Measurements from ENCODE around the gene FBXO4. TPM values are rescaled to one million over a fixed set of nuclear protein-coding genes. Genes with fewer than 3 reads are reported as not detected.
"Not testable (repeated sequence)": the region's sequence is repeated elsewhere in the genome, so short reads cannot be mapped to it uniquely, and the experiment has no call there.

FBXO4 gene
- total and polyA plus RNA-seq, 2 donors (not counting 1 experiment from before 2014, with no cell fraction given), result 7.6 to 17.9 TPM

DNA sequence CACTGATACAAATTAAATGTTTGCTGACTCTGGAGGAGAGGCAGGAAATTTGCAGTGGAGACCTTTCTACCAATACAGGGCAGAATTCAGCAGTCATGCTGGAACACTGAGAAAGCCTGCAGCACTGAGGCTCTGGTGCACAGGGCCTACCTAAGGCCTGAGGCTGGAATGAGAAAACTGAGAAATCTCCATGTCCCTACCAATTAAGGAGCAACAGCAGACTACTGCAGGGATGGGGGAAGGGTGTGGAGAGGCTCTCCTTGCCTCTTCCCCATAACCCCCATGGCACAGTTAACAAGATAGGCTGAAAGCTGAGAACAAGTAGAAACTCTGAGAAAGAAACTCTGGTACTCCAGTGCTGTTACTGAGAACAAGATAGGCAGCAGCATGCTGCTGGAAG lies 10.5 kb downstream of the FBXO4 start:
- Histone ChIP-seq H3K9me3 (ENCODE audit: control extremely low read depth in 1 of 3, control insufficient read depth in 2 of 3, insufficient read depth in 1 of 3, low read length in 2 of 3) (no peaks in the 10 kb centered on the region), H3K9ac (ENCODE audit: low read length) (no peak overlapping the region), H3K4me2 (replicated peaks; ENCODE audit: low read depth, low read length, poor library complexity, severe bottlenecking) (no peak overlapping the region), H3K4me3 (ENCODE audit: control extremely low read depth in 1 of 5, extremely low read depth in 1 of 5, insufficient read depth in 1 of 5, low read depth in 2 of 5, low read length in 4 of 5) (no peak overlapping the region), H3K27ac (ENCODE audit: low read length in 2 of 2) (no peak overlapping the region), H4K20me1 (ENCODE audit: control insufficient read depth, insufficient read depth, low read length, poor library complexity, severe bottlenecking) (no peaks in the 10 kb centered on the region), H2AFZ (ENCODE audit: insufficient read depth, low read depth, low read length, poor library complexity, severe bottlenecking) (no peak overlapping the region), H3K4me1 (ENCODE audit: control insufficient read depth in 2 of 2, insufficient read depth in 2 of 2, low read length in 2 of 2) (no peaks in the 10 kb centered on the region), H3K79me2 (ENCODE audit: control insufficient read depth, insufficient read depth, low read length) (no peaks in the 10 kb centered on the region), H3K36me3 (replicated peaks in 1 of 2; ENCODE audit: control extremely low read depth in 1 of 2, control insufficient read depth in 1 of 2, extremely low read depth in 1 of 2, insufficient read depth in 2 of 2, low read length in 1 of 2) (peaks cover 5 to 28% of the 10 kb centered on the region in 2 experiments), H3K27me3 (replicated peaks in 1 of 4; ENCODE audit: control extremely low read depth in 1 of 4, control insufficient read depth in 3 of 4, insufficient read depth in 4 of 4, low read length in 3 of 4) (no peaks in the 10 kb centered on the region)
- H3K27me3 Mint-ChIP-seq, result no peaks in the 10 kb centered on the region
- no peak overlapping the region for H3K4me3 Mint-ChIP-seq
- H3K4me1 Mint-ChIP-seq, result no peaks in the 10 kb centered on the region
- ChIA-PET CTCF (interaction anchor here (1.0 kb wide), 1 partner anchor 32 kb away, joined by 3 read pairs; the partner anchor contains the start of gene RIMOC1), POLR2A (no interaction called here)
- no peak for TF ChIP-seq EZH2 (IDR thresholded peaks at IDR 0.05; ENCODE audit: borderline replicate concordance, insufficient read depth, low read depth, low read length, poor library complexity, severe bottlenecking)
- TF ChIP-seq, protein P1, sequence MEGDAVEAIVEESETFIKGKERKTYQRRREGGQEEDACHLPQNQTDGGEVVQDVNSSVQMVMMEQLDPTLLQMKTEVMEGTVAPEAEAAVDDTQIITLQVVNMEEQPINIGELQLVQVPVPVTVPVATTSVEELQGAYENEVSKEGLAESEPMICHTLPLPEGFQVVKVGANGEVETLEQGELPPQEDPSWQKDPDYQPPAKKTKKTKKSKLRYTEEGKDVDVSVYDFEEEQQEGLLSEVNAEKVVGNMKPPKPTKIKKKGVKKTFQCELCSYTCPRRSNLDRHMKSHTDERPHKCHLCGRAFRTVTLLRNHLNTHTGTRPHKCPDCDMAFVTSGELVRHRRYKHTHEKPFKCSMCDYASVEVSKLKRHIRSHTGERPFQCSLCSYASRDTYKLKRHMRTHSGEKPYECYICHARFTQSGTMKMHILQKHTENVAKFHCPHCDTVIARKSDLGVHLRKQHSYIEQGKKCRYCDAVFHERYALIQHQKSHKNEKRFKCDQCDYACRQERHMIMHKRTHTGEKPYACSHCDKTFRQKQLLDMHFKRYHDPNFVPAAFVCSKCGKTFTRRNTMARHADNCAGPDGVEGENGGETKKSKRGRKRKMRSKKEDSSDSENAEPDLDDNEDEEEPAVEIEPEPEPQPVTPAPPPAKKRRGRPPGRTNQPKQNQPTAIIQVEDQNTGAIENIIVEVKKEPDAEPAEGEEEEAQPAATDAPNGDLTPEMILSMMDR (IDR thresholded peaks at IDR 0.05), result no peak
- no peak for ATAC-seq (ENCODE audit: low read depth)
- DNase-seq, result no peak
- H3K27ac Mint-ChIP-seq, result no peak overlapping the region
- intact Hi-C loops (cut with micrococcal nuclease), result no loop called here
- H3K9me3 Mint-ChIP-seq (ENCODE audit: insufficient read depth), result no peaks in the 10 kb centered on the region

DNA sequence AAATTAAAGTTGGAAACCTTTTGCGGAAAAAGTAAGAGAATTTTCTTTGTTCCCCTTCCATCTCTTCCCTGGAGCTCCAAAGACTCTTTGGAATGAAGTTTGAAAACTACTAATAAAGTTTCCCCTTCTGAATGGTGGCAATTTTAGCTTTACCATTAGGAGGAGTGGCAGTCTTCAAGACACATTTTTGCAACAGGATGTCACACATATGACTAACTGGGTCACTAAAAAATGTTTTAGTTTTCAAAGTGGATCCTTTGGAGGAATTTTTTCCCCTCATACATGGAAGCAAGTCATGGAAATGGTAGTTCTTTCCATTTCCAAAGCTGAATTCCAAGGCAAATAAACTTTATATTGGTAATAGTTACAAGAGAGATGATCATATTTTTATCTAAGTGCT lies 15.6 kb downstream of the FBXO4 start:
- intact Hi-C loops (cut with micrococcal nuclease), result no loop called here
- no CpG with 5 or more reads among the region's 1 CpG for WGBS (ENCODE audit: insufficient coverage)
- Histone ChIP-seq H2AFZ (ENCODE audit: insufficient read depth, low read depth, low read length, poor library complexity, severe bottlenecking) (no peak overlapping the region), H3K27me3 (replicated peaks in 1 of 4; ENCODE audit: control extremely low read depth in 1 of 4, control insufficient read depth in 3 of 4, insufficient read depth in 4 of 4, low read length in 3 of 4) (no peaks in the 10 kb centered on the region), H3K4me3 (ENCODE audit: control extremely low read depth in 1 of 5, extremely low read depth in 1 of 5, insufficient read depth in 1 of 5, low read depth in 2 of 5, low read length in 4 of 5) (no peak overlapping the region), H3K27ac (ENCODE audit: low read length in 2 of 2) (no peak overlapping the region), H3K4me1 (ENCODE audit: control insufficient read depth in 2 of 2, insufficient read depth in 2 of 2, low read length in 2 of 2) (no peaks in the 10 kb centered on the region), H4K20me1 (ENCODE audit: control insufficient read depth, insufficient read depth, low read length, poor library complexity, severe bottlenecking) (no peaks in the 10 kb centered on the region), H3K79me2 (ENCODE audit: control insufficient read depth, insufficient read depth, low read length) (no peaks in the 10 kb centered on the region), H3K36me3 (replicated peaks in 1 of 2; ENCODE audit: control extremely low read depth in 1 of 2, control insufficient read depth in 1 of 2, extremely low read depth in 1 of 2, insufficient read depth in 2 of 2, low read length in 1 of 2) (peaks cover 1 to 8% of the 10 kb centered on the region in 2 experiments), H3K4me2 (replicated peaks; ENCODE audit: low read depth, low read length, poor library complexity, severe bottlenecking) (no peak overlapping the region), H3K9me3 (ENCODE audit: control extremely low read depth in 1 of 3, control insufficient read depth in 2 of 3, insufficient read depth in 1 of 3, low read length in 2 of 3) (no peaks in the 10 kb centered on the region), H3K9ac (ENCODE audit: low read length) (no peak overlapping the region)
- ChIA-PET CTCF (no interaction called here), POLR2A (no interaction called here)
- Mint-ChIP-seq H3K9me3 (ENCODE audit: insufficient read depth) (no peaks in the 10 kb centered on the region), H3K27ac (no peak overlapping the region), H3K4me3 (no peak overlapping the region), H3K4me1 (no peaks in the 10 kb centered on the region), H3K27me3 (no peaks in the 10 kb centered on the region)
- no peak for DNase-seq
- TF ChIP-seq, protein P1 (IDR thresholded peaks at IDR 0.05), result no peak
- TF ChIP-seq EZH2 (IDR thresholded peaks at IDR 0.05; ENCODE audit: borderline replicate concordance, insufficient read depth, low read depth, low read length, poor library complexity, severe bottlenecking), result no peak
- ATAC-seq (ENCODE audit: low read depth), result no peak

DNA sequence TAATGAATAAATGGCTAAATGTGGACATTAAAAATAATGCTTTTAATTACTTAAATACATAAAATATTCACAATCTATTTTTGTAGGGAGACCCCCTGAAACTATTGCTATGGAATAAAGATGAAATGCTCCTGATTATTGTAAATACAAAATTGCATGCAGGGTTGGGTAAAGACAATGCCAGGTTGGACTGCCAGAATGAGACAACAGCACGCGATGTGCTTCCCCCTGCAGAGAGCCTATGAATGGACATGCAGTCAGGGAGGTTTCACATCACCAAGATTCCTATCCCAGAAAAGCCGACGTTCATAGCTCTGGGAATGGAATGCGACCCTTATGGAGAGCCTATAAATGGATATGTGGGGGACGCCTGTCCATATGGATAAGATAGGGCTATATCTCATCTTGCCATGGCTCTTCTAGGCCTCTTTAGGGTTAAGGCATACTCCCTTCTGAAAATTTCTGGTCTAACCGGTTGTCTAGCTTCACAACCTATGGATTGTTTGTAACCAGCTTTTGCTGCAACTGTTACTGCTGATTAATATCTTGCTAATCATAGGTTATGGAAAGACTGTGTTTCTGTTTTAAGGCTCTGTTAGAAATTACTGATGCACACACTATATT lies 20.4 kb downstream of the FBXO4 start:
- CTCF ChIA-PET, result not testable (repeated sequence)

More for the DNA sequence above, 20.4 kb downstream of the FBXO4 start:
- H3K36me3 ChIP-seq (replicated peaks in 1 of 2; ENCODE audit: control extremely low read depth in 1 of 2, control insufficient read depth in 1 of 2, extremely low read depth in 1 of 2, insufficient read depth in 2 of 2, low read length in 1 of 2); POLR2A ChIA-PET; H3K9me3 ChIP-seq (ENCODE audit: control extremely low read depth in 1 of 3, control insufficient read depth in 2 of 3, insufficient read depth in 1 of 3, low read length in 2 of 3); H3K9ac ChIP-seq (ENCODE audit: low read length); intact Hi-C loops (cut with micrococcal nuclease); H3K27me3 ChIP-seq (replicated peaks in 1 of 4; ENCODE audit: control extremely low read depth in 1 of 4, control insufficient read depth in 3 of 4, insufficient read depth in 4 of 4, low read length in 3 of 4); H3K27ac ChIP-seq (ENCODE audit: low read length in 2 of 2); H2AFZ ChIP-seq (ENCODE audit: insufficient read depth, low read depth, low read length, poor library complexity, severe bottlenecking); H3K4me1 ChIP-seq (ENCODE audit: control insufficient read depth in 2 of 2, insufficient read depth in 2 of 2, low read length in 2 of 2); H4K20me1 ChIP-seq (ENCODE audit: control insufficient read depth, insufficient read depth, low read length, poor library complexity, severe bottlenecking); H3K9me3 Mint-ChIP-seq (ENCODE audit: insufficient read depth); H3K27ac Mint-ChIP-seq; H3K4me2 ChIP-seq (replicated peaks; ENCODE audit: low read depth, low read length, poor library complexity, severe bottlenecking); H3K79me2 ChIP-seq (ENCODE audit: control insufficient read depth, insufficient read depth, low read length); H3K27me3 Mint-ChIP-seq; H3K4me3 Mint-ChIP-seq; DNase-seq; H3K4me3 ChIP-seq (ENCODE audit: control extremely low read depth in 1 of 5, extremely low read depth in 1 of 5, insufficient read depth in 1 of 5, low read depth in 2 of 5, low read length in 4 of 5); ATAC-seq (ENCODE audit: low read depth); H3K4me1 Mint-ChIP-seq: not testable (repeated sequence)
- WGBS (ENCODE audit: insufficient coverage), result 100% methylated on average over 1 of the region's 7 CpGs
